Measurements from ENCODE around the gene MUC2.

Gene MUC2

GRCh38 chr11:1091332-1092083 lies 16.8 kb downstream of the MUC2 start:
- H3K36me3 ChIP-seq (ENCODE audit: insufficient read depth, low read length) = no peaks in the 10 kb centered on the region
- H3K4me1 ChIP-seq (ENCODE audit: insufficient read depth, low read length) = no peaks in the 10 kb centered on the region
- H3K9me3 ChIP-seq (ENCODE audit: control insufficient read depth, insufficient read depth, low read length) = no peaks in the 10 kb centered on the region
- H3K9ac ChIP-seq (ENCODE audit: low read depth, low read length) = no peak overlapping the region

- Histone ChIP-seq H3K9me3 (ENCODE audit: control insufficient read depth, insufficient read depth, low read length) (no peaks in the 10 kb centered on the region), H3K36me3 (ENCODE audit: insufficient read depth, low read length) (no peaks in the 10 kb centered on the region), H3K9ac (ENCODE audit: low read depth, low read length) (no peak overlapping the region), H3K4me1 (ENCODE audit: insufficient read depth, low read length) (no peaks in the 10 kb centered on the region)
These were observed 17.5 kb downstream of the MUC2 start for GRCh38 chr11:1092145-1092670.

- no peaks in the 10 kb centered on the region for H3K4me1 ChIP-seq (ENCODE audit: insufficient read depth, low read length)
- no peaks in the 10 kb centered on the region for H3K9me3 ChIP-seq (ENCODE audit: control insufficient read depth, insufficient read depth, low read length)
- H3K9ac ChIP-seq (ENCODE audit: low read depth, low read length) = no peak overlapping the region
- no peaks in the 10 kb centered on the region for H3K36me3 ChIP-seq (ENCODE audit: insufficient read depth, low read length)
These were observed 18.2 kb downstream of the MUC2 start for GRCh38 chr11:1092919-1093318.

- H3K9ac ChIP-seq (ENCODE audit: low read depth, low read length) = no peak overlapping the region
- no peaks in the 10 kb centered on the region for H3K4me1 ChIP-seq (ENCODE audit: insufficient read depth, low read length)
- H3K9me3 ChIP-seq (ENCODE audit: control insufficient read depth, insufficient read depth, low read length) = no peaks in the 10 kb centered on the region
These were observed 25.1 kb downstream of the MUC2 start for GRCh38 chr11:1099519-1100355.

GRCh38 chr11:1100417-1101245 lies 26.0 kb downstream of the MUC2 start:
- H3K9me3 ChIP-seq (ENCODE audit: control insufficient read depth, insufficient read depth, low read length) = no peaks in the 10 kb centered on the region
- H3K9ac ChIP-seq (ENCODE audit: low read depth, low read length) = no peak overlapping the region

More at GRCh38 chr11:1099519-1100355, 25.1 kb downstream of the MUC2 start:
- no peaks in the 10 kb centered on the region for H3K36me3 ChIP-seq (ENCODE audit: insufficient read depth, low read length)

GRCh38 chr11:1101318-1102089 lies 26.8 kb downstream of the MUC2 start:
- no peaks in the 10 kb centered on the region for H3K9me3 ChIP-seq (ENCODE audit: control insufficient read depth, insufficient read depth, low read length)
- H3K4me1 ChIP-seq (ENCODE audit: insufficient read depth, low read length) = no peaks in the 10 kb centered on the region
- H3K9ac ChIP-seq (ENCODE audit: low read depth, low read length) = no peak overlapping the region
- no peaks in the 10 kb centered on the region for H3K36me3 ChIP-seq (ENCODE audit: insufficient read depth, low read length)

More at GRCh38 chr11:1100417-1101245, 26.0 kb downstream of the MUC2 start:
- no peaks in the 10 kb centered on the region for H3K36me3 ChIP-seq (ENCODE audit: insufficient read depth, low read length)
- no peaks in the 10 kb centered on the region for H3K4me1 ChIP-seq (ENCODE audit: insufficient read depth, low read length)

GRCh38 chr11:1102221-1102971 lies 27.7 kb downstream of the MUC2 start:
- Histone ChIP-seq H3K9me3 (ENCODE audit: control insufficient read depth, insufficient read depth, low read length) (no peaks in the 10 kb centered on the region), H3K9ac (ENCODE audit: low read depth, low read length) (no peak overlapping the region), H3K36me3 (ENCODE audit: insufficient read depth, low read length) (no peaks in the 10 kb centered on the region), H3K4me1 (ENCODE audit: insufficient read depth, low read length) (no peaks in the 10 kb centered on the region)

- H3K9ac ChIP-seq (ENCODE audit: low read depth, low read length) = no peak overlapping the region
- no peaks in the 10 kb centered on the region for H3K36me3 ChIP-seq (ENCODE audit: insufficient read depth, low read length)
- no peaks in the 10 kb centered on the region for H3K4me1 ChIP-seq (ENCODE audit: insufficient read depth, low read length)
- no peaks in the 10 kb centered on the region for H3K9me3 ChIP-seq (ENCODE audit: control insufficient read depth, insufficient read depth, low read length)
These were observed 28.3 kb downstream of the MUC2 start for GRCh38 chr11:1102996-1103395.

GRCh38 chr11:1103401-1104360 lies 29.0 kb downstream of the MUC2 start:
- Histone ChIP-seq H3K36me3 (ENCODE audit: insufficient read depth, low read length) (no peaks in the 10 kb centered on the region), H3K9me3 (ENCODE audit: control insufficient read depth, insufficient read depth, low read length) (no peaks in the 10 kb centered on the region), H3K9ac (ENCODE audit: low read depth, low read length) (no peak overlapping the region), H3K4me1 (ENCODE audit: insufficient read depth, low read length) (no peaks in the 10 kb centered on the region)

GRCh38 chr11:1104411-1105182 lies 29.9 kb downstream of the MUC2 start:
- Histone ChIP-seq H3K36me3 (ENCODE audit: insufficient read depth, low read length) (no peaks in the 10 kb centered on the region), H3K9me3 (ENCODE audit: control insufficient read depth, insufficient read depth, low read length) (no peaks in the 10 kb centered on the region), H3K4me1 (ENCODE audit: insufficient read depth, low read length) (no peaks in the 10 kb centered on the region), H3K9ac (ENCODE audit: low read depth, low read length) (no peak overlapping the region)

- Histone ChIP-seq H3K4me1 (ENCODE audit: insufficient read depth, low read length) (no peaks in the 10 kb centered on the region), H3K36me3 (ENCODE audit: insufficient read depth, low read length) (no peaks in the 10 kb centered on the region), H3K9me3 (ENCODE audit: control insufficient read depth, insufficient read depth, low read length) (no peaks in the 10 kb centered on the region), H3K9ac (ENCODE audit: low read depth, low read length) (no peak overlapping the region)
These were observed 30.5 kb downstream of the MUC2 start for GRCh38 chr11:1105183-1105565.

- Histone ChIP-seq H3K36me3 (ENCODE audit: insufficient read depth, low read length) (no peaks in the 10 kb centered on the region), H3K4me1 (ENCODE audit: insufficient read depth, low read length) (no peaks in the 10 kb centered on the region), H3K9me3 (ENCODE audit: control insufficient read depth, insufficient read depth, low read length) (no peaks in the 10 kb centered on the region), H3K9ac (ENCODE audit: low read depth, low read length) (no peak overlapping the region)
These were observed 31.7 kb downstream of the MUC2 start for GRCh38 chr11:1106387-1106786.

All from ES-I3 (cell line).